Activated CD8-positive, alpha-beta T cell treated with anti-CD3 and anti-CD28 coated beads for 36 hours (primary cell): ENCODE data around the gene ZC3H12C. TPM values are rescaled to one million over a fixed set of nuclear protein-coding genes. Genes with fewer than 3 reads are reported as not detected.
A peak's percentile ranks its signal among the peaks of the same experiment; 100 is the strongest.

Source experiments
- ATAC-seq: fragments of 200-7000 bp; cut with Tn5 transposase; one replicate; pipeline ENCODE4 v1.10.0; 2021; ENCODE audit warnings: mild to moderate bottlenecking, moderate library complexity
- CTCF ChIA-PET: fragments of 350-600 bp; sonication (Branson Sonifier 250); formaldehyde crosslinking; loops from one replicate; lab custom pipeline; 2021; ENCODE audit warnings: antibody characterized with exemption; lab: Charles Lee
- POLR2A ChIA-PET: fragments of 350-600 bp; sonication (Branson Sonifier 250); formaldehyde crosslinking; loops from one replicate; lab custom pipeline; 2021; ENCODE audit warnings: antibody characterized with exemption; lab: Charles Lee
- DNase-seq: peaks from one replicate; pipeline ENCODE4 v3.0.0-alpha.2; 2020
- H3K27ac Mint-ChIP-seq: one replicate; pipeline ENCODE4 v1.8.0; 2021; ENCODE audit warnings: mild to moderate bottlenecking, mixed read lengths
- H3K27me3 Mint-ChIP-seq: one replicate; pipeline ENCODE4 v1.8.0; 2021; ENCODE audit warnings: mixed read lengths
- H3K36me3 Mint-ChIP-seq: one replicate; pipeline ENCODE4 v1.8.0; 2021; ENCODE audit warnings: low read depth, mixed read lengths
- H3K4me1 Mint-ChIP-seq: one replicate; pipeline ENCODE4 v1.8.0; 2021; ENCODE audit warnings: low read depth, mixed read lengths
- H3K4me3 Mint-ChIP-seq: one replicate; pipeline ENCODE4 v1.8.0; 2021; ENCODE audit warnings: mild to moderate bottlenecking, moderate library complexity, mixed read lengths
- H3K9me3 Mint-ChIP-seq: one replicate; pipeline ENCODE4 v1.8.0; 2021; ENCODE audit warnings: mixed read lengths
- intact Hi-C: fragments of 100-400 bp; cut with micrococcal nuclease; formaldehyde crosslinking; loops from one replicate; pipeline ENCODE4 v1.10.0; 2022
- total RNA-seq, 2 experiments: library from RNA; stranded (reverse); gene quantifications; one replicate each; pipeline ENCODE4 v1.2.3, GENCODE V29; 2021
- TF ChIP-seq, protein P1 (sequence below): fragments of 200-600 bp; IDR thresholded peaks from one replicate; pipeline ENCODE4 v1.8.0; 2022; ENCODE audit warnings: antibody characterized with exemption, mild to moderate bottlenecking

The ZC3H12C gene
- total RNA-seq, 2 experiments from 2014 or later: 0.40 to 0.45 TPM

- DNase-seq (no peak), ATAC-seq (peak; percentile 31)
- Mint-ChIP-seq H3K27me3 (peaks cover 8% of the 10 kb centered on the region), H3K4me1 (peaks cover 10% of the 10 kb centered on the region), H3K9me3 (no peaks in the 10 kb centered on the region), H3K4me3 (no peak overlapping the region), H3K36me3 (no peaks in the 10 kb centered on the region), H3K27ac (no peak overlapping the region)
- intact Hi-C loops: no loop called here
- POLR2A ChIA-PET: interaction anchor here (0.7 kb wide), 1 partner anchor 1360 kb away, joined by 3 read pairs; no protein-coding TSS in a partner anchor
- TF ChIP-seq, protein P1, sequence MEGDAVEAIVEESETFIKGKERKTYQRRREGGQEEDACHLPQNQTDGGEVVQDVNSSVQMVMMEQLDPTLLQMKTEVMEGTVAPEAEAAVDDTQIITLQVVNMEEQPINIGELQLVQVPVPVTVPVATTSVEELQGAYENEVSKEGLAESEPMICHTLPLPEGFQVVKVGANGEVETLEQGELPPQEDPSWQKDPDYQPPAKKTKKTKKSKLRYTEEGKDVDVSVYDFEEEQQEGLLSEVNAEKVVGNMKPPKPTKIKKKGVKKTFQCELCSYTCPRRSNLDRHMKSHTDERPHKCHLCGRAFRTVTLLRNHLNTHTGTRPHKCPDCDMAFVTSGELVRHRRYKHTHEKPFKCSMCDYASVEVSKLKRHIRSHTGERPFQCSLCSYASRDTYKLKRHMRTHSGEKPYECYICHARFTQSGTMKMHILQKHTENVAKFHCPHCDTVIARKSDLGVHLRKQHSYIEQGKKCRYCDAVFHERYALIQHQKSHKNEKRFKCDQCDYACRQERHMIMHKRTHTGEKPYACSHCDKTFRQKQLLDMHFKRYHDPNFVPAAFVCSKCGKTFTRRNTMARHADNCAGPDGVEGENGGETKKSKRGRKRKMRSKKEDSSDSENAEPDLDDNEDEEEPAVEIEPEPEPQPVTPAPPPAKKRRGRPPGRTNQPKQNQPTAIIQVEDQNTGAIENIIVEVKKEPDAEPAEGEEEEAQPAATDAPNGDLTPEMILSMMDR: no peak
- CTCF ChIA-PET: interaction anchor here (2.3 kb wide), 1 partner anchor 15 kb away, joined by 7 read pairs; the partner anchor contains the start of gene ZC3H12C
Observed at GRCh38 chr11:110077346-110077745, 15.8 kb upstream of the ZC3H12C start.

- CTCF ChIA-PET: interaction anchor here (1.0 to 2.3 kb wide), 2 partner anchors 15 to 16 kb away, joined by 3 to 7 read pairs; partner anchors contain the start of gene ZC3H12C
- POLR2A ChIA-PET: interaction anchor here (0.7 kb wide), 1 partner anchor 1360 kb away, joined by 3 read pairs; no protein-coding TSS in a partner anchor
- DNase-seq (peak; percentile 54), ATAC-seq (peak; percentile 92)
- H3K4me3 Mint-ChIP-seq: no peak overlapping the region
- H3K36me3 Mint-ChIP-seq: no peaks in the 10 kb centered on the region
- TF ChIP-seq, protein P1: no peak
- H3K9me3 Mint-ChIP-seq: no peaks in the 10 kb centered on the region
- H3K27ac Mint-ChIP-seq: peak overlapping the region; percentile 77
- peaks cover 8% of the 10 kb centered on the region for H3K27me3 Mint-ChIP-seq
- intact Hi-C loops: no loop called here
- H3K4me1 Mint-ChIP-seq: peaks cover 10% of the 10 kb centered on the region
Observed at GRCh38 chr11:110077831-110078325, 15.3 kb upstream of the ZC3H12C start.

DNA sequence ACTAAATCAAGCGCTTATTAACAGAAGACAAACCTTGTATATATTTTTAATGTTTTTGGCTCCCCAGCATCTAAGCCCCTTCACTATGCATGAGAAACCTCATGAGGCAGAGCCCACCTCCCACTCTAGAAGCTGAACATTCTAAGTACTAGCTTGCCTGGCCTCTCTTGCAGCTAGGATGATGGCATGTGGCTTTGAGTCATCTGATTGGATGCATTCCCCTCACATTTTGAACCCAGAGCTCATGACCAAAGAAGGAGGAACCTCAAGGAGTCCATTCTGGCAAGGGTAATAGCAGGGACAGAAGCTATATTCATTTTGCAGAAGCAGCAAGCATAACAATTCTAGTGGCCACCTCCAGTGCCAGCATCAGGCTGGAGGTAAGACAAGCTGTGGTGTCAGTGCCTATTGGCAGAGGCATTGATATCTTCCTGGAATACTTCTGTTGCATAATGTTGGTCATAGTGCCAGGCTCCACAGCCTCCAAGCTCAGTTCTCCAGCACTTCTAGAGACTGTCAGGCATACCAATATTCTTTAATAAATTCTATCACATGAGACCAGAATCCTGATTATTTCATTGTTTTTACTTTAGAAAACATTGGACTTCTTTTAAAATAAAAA is 14.2 kb upstream of the ZC3H12C start:
- Mint-ChIP-seq H3K9me3 (no peaks in the 10 kb centered on the region), H3K36me3 (no peaks in the 10 kb centered on the region), H3K27me3 (peaks cover 5% of the 10 kb centered on the region), H3K4me3 (no peak overlapping the region), H3K27ac (no peak overlapping the region), H3K4me1 (peaks cover 10% of the 10 kb centered on the region)
- TF ChIP-seq, protein P1: no peak
- no peak for DNase-seq
- no peak for ATAC-seq
- ChIA-PET POLR2A (no interaction called here), CTCF (interaction anchor here (1.0 to 2.3 kb wide), 2 partner anchors 14 to 17 kb away, joined by 3 to 7 read pairs; partner anchors contain the start of gene ZC3H12C)
- intact Hi-C loops: no loop called here

GRCh38 chr11:110079726-110080125 is 13.5 kb upstream of the ZC3H12C start:
- Mint-ChIP-seq H3K36me3 (no peaks in the 10 kb centered on the region), H3K27me3 (peaks cover 5% of the 10 kb centered on the region), H3K4me3 (no peak overlapping the region), H3K4me1 (peaks cover 10% of the 10 kb centered on the region), H3K9me3 (no peaks in the 10 kb centered on the region), H3K27ac (no peak overlapping the region)
- CTCF ChIA-PET: interaction anchor here (2.3 kb wide), 1 partner anchor 13 kb away, joined by 7 read pairs; the partner anchor contains the start of gene ZC3H12C
- intact Hi-C loops: no loop called here
- DNase-seq: no peak
- POLR2A ChIA-PET: no interaction called here
- no peak for ATAC-seq
- TF ChIP-seq, protein P1: no peak
